Glutamatergic neuron (in vitro differentiated cells): Measurements from ENCODE around the gene ACAP2. TPM values are rescaled to one million over a fixed set of nuclear protein-coding genes. Genes with fewer than 3 reads are reported as not detected.
"Not testable (repeated sequence)": the region's sequence is repeated elsewhere in the genome, so short reads cannot be mapped to it uniquely, and the experiment has no call there.

Experiments used
- DNase-seq: peaks from one replicate; pipeline ENCODE4 v3.0.0; 2022
- H3K27ac Mint-ChIP-seq: one replicate; pipeline ENCODE4 v1.8.0; 2020; ENCODE audit warnings: mild to moderate bottlenecking, mixed read lengths, inconsistent platforms; ENCODE audit not compliant: unreplicated experiment
- H3K27me3 Mint-ChIP-seq: one replicate; pipeline ENCODE4 v1.8.0; 2020; ENCODE audit warnings: mild to moderate bottlenecking, moderate library complexity, mixed read lengths, inconsistent platforms; ENCODE audit not compliant: unreplicated experiment
- H3K36me3 Mint-ChIP-seq: one replicate; pipeline ENCODE4 v1.8.0; 2020; ENCODE audit warnings: mild to moderate bottlenecking, mixed read lengths, inconsistent platforms; ENCODE audit not compliant: unreplicated experiment
- H3K4me1 Mint-ChIP-seq: one replicate; pipeline ENCODE4 v1.8.0; 2020; ENCODE audit warnings: mild to moderate bottlenecking, low read depth, mixed read lengths, inconsistent platforms; ENCODE audit not compliant: unreplicated experiment
- H3K4me3 Mint-ChIP-seq: one replicate; pipeline ENCODE4 v1.8.0; 2020; ENCODE audit warnings: mild to moderate bottlenecking, mixed read lengths, inconsistent platforms; ENCODE audit not compliant: unreplicated experiment
- H3K9me3 Mint-ChIP-seq: one replicate; pipeline ENCODE4 v1.8.0; 2020; ENCODE audit warnings: mild to moderate bottlenecking, moderate library complexity, mixed read lengths, inconsistent platforms; ENCODE audit not compliant: unreplicated experiment
- CTCF ChIP-seq: fragments of 200-600 bp; sonication (generic); IDR thresholded peaks from one replicate; pipeline ENCODE4 v1.5.0; 2021; ENCODE audit not compliant: partially characterized antibody, unreplicated experiment
- long read RNA-seq: library from polyadenylated mRNA; unstranded; transcript quantifications from one replicate; pipeline ENCODE4 v2.0.0, GENCODE V29; 2020; ENCODE audit not compliant: unreplicated experiment
- total RNA-seq: library from RNA; stranded (reverse); fragmentation: NEBNext Ultra II Directional; extraction: Animal tissue kit (Norgen Biotek cat#: 25700); gene quantifications from one replicate; pipeline ENCODE4 v1.2.1, GENCODE V29; 2021; ENCODE audit not compliant: unreplicated experiment

Gene ACAP2
- total RNA-seq = 60.9 TPM
- long read RNA-seq, partial matches to known transcripts = 14 of 17 reads
- long read RNA-seq, other reads (novel, unspliced or antisense) = 3 of 17 reads

- Mint-ChIP-seq H3K27me3 (peaks cover 4% of the 10 kb centered on the region), H3K4me1 (peaks cover 6% of the 10 kb centered on the region), H3K27ac (peak within 1 kb of the TSS; percentile 75), H3K36me3 (no peaks in the 10 kb centered on the region), H3K9me3 (peaks cover 5% of the 10 kb centered on the region), H3K4me3 (peak within 1 kb of the TSS; percentile 93)
- peak; percentile 100 for DNase-seq
- no peak for TF ChIP-seq CTCF
These were observed at the start of gene ACAP2 for GRCh38 chr3:195442573-195443390. ACAP2 (minus strand) TSS chr3:195443020; CDS start chr3:195442847, 173 bp downstream.

GRCh38 chr3:195475614-195476013, 32.8 kb upstream of the ACAP2 start:
- Mint-ChIP-seq H3K9me3 (no peaks in the 10 kb centered on the region), H3K27ac (no peak overlapping the region), H3K27me3 (peaks cover 3% of the 10 kb centered on the region), H3K4me3 (no peak overlapping the region), H3K36me3 (no peaks in the 10 kb centered on the region), H3K4me1 (no peaks in the 10 kb centered on the region)
- no peak for DNase-seq
- TF ChIP-seq CTCF = no peak

- not testable (repeated sequence) for H3K27me3 Mint-ChIP-seq, H3K4me1 Mint-ChIP-seq, H3K36me3 Mint-ChIP-seq, DNase-seq, H3K4me3 Mint-ChIP-seq, H3K27ac Mint-ChIP-seq, H3K9me3 Mint-ChIP-seq
These were observed 32.3 kb upstream of the ACAP2 start for GRCh38 chr3:195475116-195475515.

GRCh38 chr3:195468841-195469240, 26.0 kb upstream of the ACAP2 start:
- no peak for TF ChIP-seq CTCF
- peaks cover 15% of the 10 kb centered on the region for H3K36me3 Mint-ChIP-seq
- no peak overlapping the region for H3K4me3 Mint-ChIP-seq

GRCh38 chr3:195468391-195468776, 25.6 kb upstream of the ACAP2 start:
- H3K27ac Mint-ChIP-seq = no peak overlapping the region
- peaks cover 15% of the 10 kb centered on the region for H3K36me3 Mint-ChIP-seq
- H3K9me3 Mint-ChIP-seq = peaks cover 3% of the 10 kb centered on the region
- no peaks in the 10 kb centered on the region for H3K27me3 Mint-ChIP-seq
- H3K4me1 Mint-ChIP-seq = no peaks in the 10 kb centered on the region
- no peak overlapping the region for H3K4me3 Mint-ChIP-seq
- no peak for TF ChIP-seq CTCF
- DNase-seq = no peak

More at GRCh38 chr3:195468841-195469240, 26.0 kb upstream of the ACAP2 start:
- H3K9me3 Mint-ChIP-seq = peaks cover 3% of the 10 kb centered on the region
- no peaks in the 10 kb centered on the region for H3K4me1 Mint-ChIP-seq
- DNase-seq = no peak
- H3K27me3 Mint-ChIP-seq = no peaks in the 10 kb centered on the region
- no peak overlapping the region for H3K27ac Mint-ChIP-seq
